H9 (cell line): ENCODE results near the gene SGF29. TPM values are rescaled to one million over a fixed set of nuclear protein-coding genes. Genes with fewer than 3 reads are reported as not detected.

ENCODE experiments used
- DNase-seq: peaks from one replicate; pipeline ENCODE4 v3.0.0-alpha.2; 2017
- H2AFZ ChIP-seq: one replicate; pipeline ENCODE4 v1.6.1; 2013; ENCODE audit warnings: mild to moderate bottlenecking, low read length, control low read depth, moderate library complexity
- H2AK5ac ChIP-seq: 2 replicates; pipeline ENCODE4 v1.6.1; 2013; ENCODE audit warnings: low read length, control low read depth, mixed read lengths; ENCODE audit not compliant: insufficient read length
- H2BK120ac ChIP-seq: one replicate; pipeline ENCODE4 v1.6.1; 2013; ENCODE audit warnings: low read depth, mild to moderate bottlenecking, low read length, control low read depth, inconsistent platforms; ENCODE audit not compliant: poor library complexity, severe bottlenecking
- H2BK12ac ChIP-seq: 2 replicates; pipeline ENCODE4 v1.6.1; 2013; ENCODE audit warnings: low read length, control low read depth, mixed read lengths, low read depth; ENCODE audit not compliant: insufficient read length
- H2BK15ac ChIP-seq: 2 replicates; pipeline ENCODE4 v1.6.1; 2013; ENCODE audit warnings: low read depth, low read length, control low read depth
- H2BK20ac ChIP-seq: one replicate; pipeline ENCODE4 v1.6.1; 2013; ENCODE audit warnings: low read depth, mild to moderate bottlenecking, low read length, control low read depth, inconsistent platforms; ENCODE audit not compliant: poor library complexity, severe bottlenecking
- H2BK5ac ChIP-seq: 2 replicates; pipeline ENCODE4 v1.6.1; 2013; ENCODE audit warnings: low read length, control low read depth, mixed read lengths; ENCODE audit not compliant: insufficient read length
- H3K14ac ChIP-seq: 2 replicates; pipeline ENCODE4 v1.6.1; 2013; ENCODE audit warnings: low read length, control low read depth; ENCODE audit not compliant: insufficient read depth
- H3K18ac ChIP-seq: 2 replicates; pipeline ENCODE4 v1.6.1; 2013; ENCODE audit warnings: low read depth, mild to moderate bottlenecking, mixed read lengths, low read length, control low read depth; ENCODE audit not compliant: insufficient read length
- H3K23ac ChIP-seq: 2 replicates; pipeline ENCODE4 v1.6.1; 2013; ENCODE audit warnings: low read length, control low read depth, mixed read lengths, low read depth; ENCODE audit not compliant: insufficient read length
- H3K23me2 ChIP-seq: 2 replicates; pipeline ENCODE4 v1.6.1; 2013; ENCODE audit warnings: low read depth, mild to moderate bottlenecking, mixed read lengths, low read length, control low read depth; ENCODE audit not compliant: insufficient read length, poor library complexity, severe bottlenecking
- H3K27ac ChIP-seq: 2 replicates; pipeline ENCODE4 v1.5.1; 2013; ENCODE audit warnings: low read length, control low read depth, mixed read lengths, low read depth; ENCODE audit not compliant: insufficient read length
- H3K27me3 ChIP-seq: 2 replicates; pipeline ENCODE4 v1.6.1; 2013; ENCODE audit warnings: low read length, control low read depth, inconsistent platforms; ENCODE audit not compliant: insufficient read depth
- H3K4ac ChIP-seq: 2 replicates; pipeline ENCODE4 v1.6.1; 2013; ENCODE audit warnings: low read depth, mild to moderate bottlenecking, control low read depth, inconsistent platforms, low read length, moderate library complexity
- H3K4me1 ChIP-seq: 2 replicates; pipeline ENCODE4 v1.6.1; 2013; ENCODE audit warnings: low read length, control low read depth, inconsistent platforms; ENCODE audit not compliant: insufficient read depth
- H3K4me2 ChIP-seq: 2 replicates; pipeline ENCODE4 v1.6.1; 2013; ENCODE audit warnings: low read length, control low read depth, mixed read lengths; ENCODE audit not compliant: insufficient read length, insufficient read depth
- H3K56ac ChIP-seq: 2 replicates; pipeline ENCODE4 v1.6.1; 2013; ENCODE audit warnings: low read depth, mild to moderate bottlenecking, mixed read lengths, low read length, control low read depth; ENCODE audit not compliant: insufficient read length
- H3K79me1 ChIP-seq: 2 replicates; pipeline ENCODE4 v1.6.1; 2013; ENCODE audit warnings: low read depth, mild to moderate bottlenecking, moderate library complexity, low read length, control low read depth, inconsistent platforms; ENCODE audit not compliant: insufficient read depth, poor library complexity, severe bottlenecking
- H3K79me2 ChIP-seq: 2 replicates; pipeline ENCODE4 v1.6.1; 2013; ENCODE audit warnings: low read length, control low read depth, inconsistent platforms; ENCODE audit not compliant: insufficient read depth
- H3K9ac ChIP-seq: 2 replicates; pipeline ENCODE4 v1.6.1; 2013; ENCODE audit warnings: low read length, control low read depth, mixed read lengths; ENCODE audit not compliant: insufficient read length; ENCODE audit errors: extremely low read depth
- H3K9me3 ChIP-seq: one replicate; pipeline ENCODE4 v1.6.1; 2013; ENCODE audit warnings: low read depth, low read length, inconsistent platforms; ENCODE audit not compliant: control insufficient read depth
- H3T11ph ChIP-seq: one replicate; pipeline ENCODE4 v1.6.1; 2013; ENCODE audit warnings: mild to moderate bottlenecking, low read length, control low read depth, inconsistent platforms
- H4K20me1 ChIP-seq: one replicate; pipeline ENCODE4 v1.6.1; 2013; ENCODE audit not compliant: control insufficient read depth, insufficient read length, insufficient read depth
- H4K5ac ChIP-seq: 2 replicates; pipeline ENCODE4 v1.6.1; 2013; ENCODE audit warnings: low read depth, mild to moderate bottlenecking, mixed read lengths, low read length, control low read depth; ENCODE audit not compliant: insufficient read length
- H4K8ac ChIP-seq: replicated peaks from 2 replicates; pipeline ENCODE4 v1.6.1; 2013; ENCODE audit warnings: low read length, control low read depth, mixed read lengths, low read depth; ENCODE audit not compliant: insufficient read length
- H4K91ac ChIP-seq: 2 replicates; pipeline ENCODE4 v1.6.1; 2013; ENCODE audit warnings: low read depth, mild to moderate bottlenecking, moderate library complexity, mixed read lengths, low read length, control low read depth; ENCODE audit not compliant: insufficient read length
- H3K27ac Mint-ChIP-seq, 3 experiments: 2 replicates in 2 of 3; 3 replicates in 1 of 3; pipeline ENCODE4 v1.8.0; 2020 to 2021; ENCODE audit warnings: mixed read lengths in 3 of 3, mild to moderate bottlenecking in 1 of 3, moderate library complexity in 1 of 3
- H3K27me3 Mint-ChIP-seq: 2 replicates; pipeline ENCODE4 v1.8.0; 2021; ENCODE audit warnings: low read depth, mild to moderate bottlenecking, moderate library complexity, mixed read lengths
- H3K36me3 Mint-ChIP-seq, 3 experiments: 2 replicates in 2 of 3; 3 replicates in 1 of 3; pipeline ENCODE4 v1.8.0; 2020 to 2021; ENCODE audit warnings: low read depth in 3 of 3, mixed read lengths in 3 of 3; ENCODE audit not compliant: insufficient read depth in 1 of 3
- H3K4me1 Mint-ChIP-seq, 2 experiments: 2 replicates each; pipeline ENCODE4 v1.8.0; 2020; ENCODE audit warnings: mixed read lengths in 2 of 2
- H3K4me3 Mint-ChIP-seq, 2 experiments: 2 replicates in 1 of 2; 3 replicates in 1 of 2; pipeline ENCODE4 v1.8.0; 2020 to 2021; ENCODE audit warnings: mild to moderate bottlenecking in 2 of 2, mixed read lengths in 2 of 2, moderate library complexity in 1 of 2
- H3K9me3 Mint-ChIP-seq, 2 experiments: 2 replicates in 1 of 2; 3 replicates in 1 of 2; pipeline ENCODE4 v1.8.0; 2020; ENCODE audit warnings: mild to moderate bottlenecking in 2 of 2, mixed read lengths in 2 of 2, moderate library complexity in 1 of 2
- WGBS: extraction: QIAGEN DNeasy Blood & Tissue Kit; methylation state at CpG from one replicate; pipeline ENCODE4 v1.1.7; 2013; ENCODE audit warnings: missing lambda C conversion rate, low lambda C conversion rate, mixed read lengths; ENCODE audit not compliant: insufficient read length; ENCODE audit errors: extremely low coverage; 5-methylcytosine and 5-hydroxymethylcytosine counted together
- total RNA-seq: library from RNA; stranded (reverse); gene quantifications from 2 replicates; pipeline ENCODE4 v1.2.1, GENCODE V29; 2021
- TF ChIP-seq, protein P1 (sequence below): fragments of 200-600 bp; sonication (generic); conservative IDR thresholded peaks from 3 replicates; pipeline ENCODE4 v1.8.0; 2021; ENCODE audit warnings: antibody characterized with exemption, mild to moderate bottlenecking

Gene SGF29
- total RNA-seq, 1 experiment from 2014 or later = 24.8 TPM

DNA sequence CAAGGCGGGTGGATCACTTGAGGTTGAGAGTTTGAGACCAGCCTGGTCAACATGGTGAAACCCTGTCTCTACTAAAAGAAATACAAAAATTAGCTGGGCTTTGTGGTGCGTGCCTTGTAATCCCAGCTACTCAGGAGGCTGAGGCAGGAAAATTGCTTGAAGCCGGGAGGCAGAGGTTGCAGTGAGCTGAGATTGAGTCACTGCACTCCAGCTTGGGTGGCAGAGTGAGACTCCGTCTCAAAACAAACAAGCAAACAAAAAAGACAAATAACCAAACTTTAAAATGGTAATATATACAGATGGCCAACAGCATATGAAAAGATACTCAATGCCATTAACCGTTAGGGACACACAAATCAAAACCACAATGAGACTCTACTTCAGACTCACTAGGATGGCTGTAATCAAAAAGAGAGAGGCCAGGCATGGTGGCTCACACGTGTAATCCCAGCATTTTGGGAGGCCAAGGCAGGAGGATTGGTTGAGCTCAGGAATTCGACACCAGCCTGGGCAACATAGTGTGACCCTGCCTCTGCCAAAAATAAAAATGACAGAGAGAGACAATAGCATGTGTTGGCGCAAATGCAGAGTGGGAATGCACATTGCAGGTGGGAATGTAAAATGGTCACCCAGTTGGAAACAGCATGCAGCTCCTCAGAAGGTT lies 21.9 kb downstream of the SGF29 start:
- Histone ChIP-seq H2BK120ac (no peak overlapping the region), H3K4me2 (no peak overlapping the region), H3K56ac (no peak overlapping the region), H4K5ac (no peak overlapping the region), H4K20me1 (no peaks in the 10 kb centered on the region), H3K4me1 (no peaks in the 10 kb centered on the region; the same call in 1 of the 2 replicates), H3K27ac (no peak overlapping the region), H2BK12ac (no peak overlapping the region), H2AK5ac (no peak overlapping the region), H3K79me2 (no peaks in the 10 kb centered on the region), H2BK20ac (no peak overlapping the region), H4K91ac (no peak overlapping the region), H3K4ac (no peak overlapping the region), H3T11ph (no peak overlapping the region), H3K27me3 (no peaks in the 10 kb centered on the region), H2BK5ac (no peak overlapping the region), H2AFZ (no peak overlapping the region), H2BK15ac (no peak overlapping the region), H4K8ac (no peak overlapping the region), H3K18ac (no peak overlapping the region), H3K79me1 (no peaks in the 10 kb centered on the region), H3K9ac (no peak overlapping the region), H3K14ac (no peak overlapping the region), H3K23me2 (no peaks in the 10 kb centered on the region), H3K23ac (no peak overlapping the region), H3K9me3 (no peaks in the 10 kb centered on the region)
- WGBS = no CpG with 5 or more reads among the region's 8 CpGs
- DNase-seq = no peak
- Mint-ChIP-seq H3K9me3 (no peaks in the 10 kb centered on the region), H3K27me3 (no peaks in the 10 kb centered on the region), H3K4me3 (no peak overlapping the region), H3K27ac (no peak overlapping the region; a peak in 1 of 7 replicates), H3K4me1 (peaks cover 27 to 28% of the 10 kb centered on the region in 2 experiments), H3K36me3 (peaks cover 0 to 3% (median 2%) of the 10 kb centered on the region in 3 experiments; a peak in 2 of 7 replicates)
- TF ChIP-seq, protein P1, sequence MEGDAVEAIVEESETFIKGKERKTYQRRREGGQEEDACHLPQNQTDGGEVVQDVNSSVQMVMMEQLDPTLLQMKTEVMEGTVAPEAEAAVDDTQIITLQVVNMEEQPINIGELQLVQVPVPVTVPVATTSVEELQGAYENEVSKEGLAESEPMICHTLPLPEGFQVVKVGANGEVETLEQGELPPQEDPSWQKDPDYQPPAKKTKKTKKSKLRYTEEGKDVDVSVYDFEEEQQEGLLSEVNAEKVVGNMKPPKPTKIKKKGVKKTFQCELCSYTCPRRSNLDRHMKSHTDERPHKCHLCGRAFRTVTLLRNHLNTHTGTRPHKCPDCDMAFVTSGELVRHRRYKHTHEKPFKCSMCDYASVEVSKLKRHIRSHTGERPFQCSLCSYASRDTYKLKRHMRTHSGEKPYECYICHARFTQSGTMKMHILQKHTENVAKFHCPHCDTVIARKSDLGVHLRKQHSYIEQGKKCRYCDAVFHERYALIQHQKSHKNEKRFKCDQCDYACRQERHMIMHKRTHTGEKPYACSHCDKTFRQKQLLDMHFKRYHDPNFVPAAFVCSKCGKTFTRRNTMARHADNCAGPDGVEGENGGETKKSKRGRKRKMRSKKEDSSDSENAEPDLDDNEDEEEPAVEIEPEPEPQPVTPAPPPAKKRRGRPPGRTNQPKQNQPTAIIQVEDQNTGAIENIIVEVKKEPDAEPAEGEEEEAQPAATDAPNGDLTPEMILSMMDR = no peak
